Right lobe of liver (tissue), 6 donors: Measurements from ENCODE around the gene FLAD1. TPM values are rescaled to one million over a fixed set of nuclear protein-coding genes. Genes with fewer than 3 reads are reported as not detected.

Source experiments
- ATAC-seq, 4 donors: fragments of 200-7000 bp; cut with Tn5 transposase; one replicate each; pipeline ENCODE4 v1.9.1; 2020; ENCODE audit warnings: mild to moderate bottlenecking in 4 of 4, moderate library complexity in 4 of 4
- DNase-seq, 3 donors: peaks; one replicate each; pipeline ENCODE4 v3.0.0-alpha.2; 2020
- H3K27ac ChIP-seq, 3 donors: fragments of 200-600 bp; one replicate each; pipeline ENCODE4 v1.8.0; 2022
- H3K27me3 ChIP-seq, 2 donors: fragments of 200-600 bp; one replicate each; pipeline ENCODE4 v1.8.0; 2022
- H3K36me3 ChIP-seq, 4 donors: fragments of 200-600 bp; sonication (generic) in 1 of 4; one replicate each; pipeline versions ENCODE4 v1.5.1 to v1.8.0; 2017 to 2022; ENCODE audit warnings: control low read depth in 1 of 4
- H3K4me1 ChIP-seq, 4 donors: fragments of 200-600 bp; sonication (generic) in 1 of 4; one replicate each; pipeline versions ENCODE4 v1.5.1 to v1.8.0; 2017 to 2022; ENCODE audit warnings: control low read depth in 1 of 4
- H3K4me3 ChIP-seq, 3 donors: fragments of 200-600 bp; one replicate each; pipeline ENCODE4 v1.8.0; 2022
- H3K9me3 ChIP-seq, 4 donors: fragments of 200-600 bp; sonication (generic) in 1 of 4; one replicate each; pipeline versions ENCODE4 v1.5.1 to v1.8.0; 2017 to 2022; ENCODE audit warnings: control low read depth in 1 of 4
- CTCF ChIP-seq, 4 donors: fragments of 200-600 bp in 3 of 4; fragments of 450-650 bp in 1 of 4; IDR thresholded peaks; one replicate each; pipeline versions ENCODE4 v1.5.1 to v1.8.0; 2016 to 2022; ENCODE audit warnings: antibody characterized with exemption in 4 of 4, mild to moderate bottlenecking in 2 of 4
- POLR2A ChIP-seq: fragments of 450-650 bp; IDR thresholded peaks from one replicate; pipeline ENCODE4 v1.6.1; 2017; ENCODE audit warnings: antibody characterized with exemption, mild to moderate bottlenecking
- WGBS: methylation state at CpG from one replicate; pipeline ENCODE4 v1.1.6; 2018; ENCODE audit warnings: low coverage, low lambda C conversion rate; ENCODE audit not compliant: insufficient coverage; ENCODE audit errors: missing lambda C conversion rate; 5-methylcytosine and 5-hydroxymethylcytosine counted together
- intact Hi-C, 2 donors: fragments of 100-400 bp; cut with DNase I; formaldehyde crosslinking; loops; one replicate each; pipeline versions ENCODE4 v1.11.2 to v1.14.1; 2022
- total RNA-seq, 6 experiments: library from RNA; depleted of rRNA in 2 of 6; stranded (reverse); fragments of >200 nt in 2 of 6; fragmentation: NEBNext Ultra II Directional in 3 of 6; extraction: Animal tissue kit (Norgen Biotek cat#: 25700) in 3 of 6; gene quantifications; one replicate each; pipeline versions ENCODE4 v1.1.0 to v1.2.4, GENCODE V29; 2016 to 2023
- donor health status: DM: no; HTN: yes; CAD: no.
- donor health status: DM: no; HTN: no; CAD: no.
- donor health status: DM: no; HTN: no; CAD: no.
- donor health status: DM: no; HTN: yes; CAD: no.
- donor health status: DM: no; HTN: yes; CAD: no.

The FLAD1 gene
- total RNA-seq, 6 experiments from 2014 or later, result 18.3 to 33.1 (median 24.6) TPM

- Histone ChIP-seq H3K36me3 (peaks cover 4 to 54% (median 24%) of the 10 kb centered on the region in 4 donors), H3K4me3 (peak overlapping the region; percentile 84 to 93 (median 87)), H3K27ac (peak overlapping the region; percentile 98 to 100 (median 98)), H3K27me3 (no peaks in the 10 kb centered on the region), H3K9me3 (no peaks in the 10 kb centered on the region), H3K4me1 (peaks cover 0 to 19% (median 0%) of the 10 kb centered on the region in 4 donors)
- peak; percentile 27 to 42 (median 36) for ATAC-seq
- intact Hi-C loops, result no loop called here
- TF ChIP-seq POLR2A (no peak), CTCF (IDR thresholded peaks at IDR 0.05) (no peak)
- DNase-seq, result peak; percentile 53 to 61 (median 61)
- 1% methylated on average over 18 of the region's 25 CpGs for WGBS
Observed at GRCh38 chr1:154962156-154962749, 20.9 kb upstream of the FLAD1 start.

DNA sequence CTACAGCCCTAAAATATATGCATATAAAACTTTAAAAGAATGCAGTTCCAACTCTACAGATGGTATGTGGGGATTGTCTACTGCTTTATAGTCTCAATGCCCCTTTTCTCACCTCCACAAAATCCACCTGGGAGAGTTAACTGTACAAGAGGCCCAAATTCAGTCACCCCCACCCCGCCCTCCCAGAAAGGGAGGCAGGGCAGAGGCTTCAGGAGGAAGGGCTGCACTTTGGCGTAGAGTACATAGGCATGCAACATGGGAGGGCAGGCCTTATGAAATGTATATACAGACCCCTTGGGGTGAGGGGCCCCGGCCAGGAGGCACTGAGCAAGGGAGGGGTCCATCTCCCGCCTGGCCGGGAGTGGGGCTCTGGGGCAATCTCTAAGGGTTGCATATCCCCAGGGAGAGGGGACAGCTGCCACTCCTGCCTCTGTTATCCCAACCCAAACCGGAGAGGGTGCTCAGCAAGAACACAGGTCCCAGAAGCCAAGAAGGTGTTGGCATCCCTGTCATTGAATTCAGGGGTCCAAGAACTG is 20.3 kb upstream of the FLAD1 start:
- intact Hi-C loops, result no loop called here
- 100% methylated on average over 1 of the region's 6 CpGs for WGBS

DNA sequence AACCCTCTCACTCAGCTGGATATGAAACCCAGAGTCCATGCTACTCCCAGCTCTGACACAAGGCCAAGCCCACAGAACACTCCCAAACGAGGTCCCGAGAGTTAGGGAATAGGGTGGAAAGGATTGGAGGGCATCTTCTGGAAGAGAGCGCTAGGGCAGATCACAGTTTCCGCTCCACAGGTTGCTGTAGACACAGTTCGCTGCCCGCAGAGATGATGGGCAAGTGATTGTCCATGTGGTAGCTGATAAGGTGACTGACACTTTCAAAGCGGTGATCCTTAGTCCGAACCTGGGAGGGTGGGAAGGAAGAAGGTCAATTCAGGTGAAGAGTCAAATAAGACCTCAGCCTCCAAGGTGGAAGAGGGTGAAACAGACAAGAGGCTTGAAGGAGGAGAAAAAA is 19.5 kb upstream of the FLAD1 start:
- H3K27ac ChIP-seq, result no peak overlapping the region
- H3K36me3 ChIP-seq, result peaks cover 4 to 62% (median 29%) of the 10 kb centered on the region in 4 donors
- intact Hi-C loops, result no loop called here
- DNase-seq (no peak), ATAC-seq (no peak)
- whole genome bisulfite sequencing, result 85% methylated on average over 4 of the region's 8 CpGs
- peaks cover 0 to 19% (median 0%) of the 10 kb centered on the region in 4 donors for H3K4me1 ChIP-seq
- no peak overlapping the region for H3K4me3 ChIP-seq
- no peaks in the 10 kb centered on the region for H3K9me3 ChIP-seq
- no peaks in the 10 kb centered on the region for H3K27me3 ChIP-seq
- TF ChIP-seq CTCF (IDR thresholded peaks at IDR 0.05), result no peak
- no peak for TF ChIP-seq POLR2A

More for the DNA sequence above, 20.3 kb upstream of the FLAD1 start:
- no peaks in the 10 kb centered on the region for H3K27me3 ChIP-seq
- H3K9me3 ChIP-seq, result no peaks in the 10 kb centered on the region
- no peak for ATAC-seq
- peak in 2 of 3 donors; percentile 47 to 57 for DNase-seq
- H3K4me3 ChIP-seq, result peak overlapping the region in 2 of 3 donors; percentile 87 to 93
- TF ChIP-seq CTCF (IDR thresholded peaks at IDR 0.05) (no peak), POLR2A (no peak)
- peak overlapping the region in 1 of 3 donors; percentile 100 for H3K27ac ChIP-seq
- peaks cover 4 to 60% (median 27%) of the 10 kb centered on the region in 4 donors for H3K36me3 ChIP-seq
- H3K4me1 ChIP-seq, result peaks cover 0 to 19% (median 0%) of the 10 kb centered on the region in 4 donors

DNA sequence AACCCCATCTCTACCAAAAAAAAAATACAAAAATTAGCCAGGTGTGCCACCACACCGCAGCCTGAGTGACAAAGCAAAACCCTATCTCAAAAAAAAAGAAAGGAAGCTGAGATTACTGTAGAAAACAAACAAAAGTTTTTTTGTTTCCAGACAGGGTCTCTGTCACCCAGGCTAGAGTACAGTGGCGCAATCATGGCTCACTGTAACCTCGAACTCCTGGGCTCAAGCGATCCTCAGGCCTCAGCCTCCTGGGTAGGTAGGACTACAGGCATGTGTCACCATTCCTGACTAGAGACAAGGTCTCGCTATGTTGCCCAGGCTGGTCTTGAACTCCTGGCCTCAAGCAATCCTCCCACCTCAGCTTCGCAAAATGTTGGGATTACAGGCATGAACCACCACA is 18.8 kb upstream of the FLAD1 start:
- DNase-seq (no peak), ATAC-seq (no peak)
- TF ChIP-seq CTCF (IDR thresholded peaks at IDR 0.05) (no peak), POLR2A (no peak)
- intact Hi-C loops, result no loop called here
- H3K27me3 ChIP-seq, result no peaks in the 10 kb centered on the region
- no peak overlapping the region for H3K27ac ChIP-seq
- peaks cover 4 to 59% (median 29%) of the 10 kb centered on the region in 4 donors for H3K36me3 ChIP-seq
- H3K4me1 ChIP-seq, result peaks cover 0 to 19% (median 0%) of the 10 kb centered on the region in 4 donors
- WGBS, result no CpG with 5 or more reads among the region's 6 CpGs
- no peak overlapping the region for H3K4me3 ChIP-seq
- H3K9me3 ChIP-seq, result no peaks in the 10 kb centered on the region
